Ramos (cell line): ENCODE data around the gene POLA1.

Source experiments
- in situ Hi-C: fragments of 300-500 bp; cut with MboI; formaldehyde crosslinking; loops from one replicate; pipeline ENCODE4 v1.14.3; 2022; ENCODE audit warnings: low sequenced_read_pairs; ENCODE audit not compliant: unreplicated experiment

POLA1 gene

DNA sequence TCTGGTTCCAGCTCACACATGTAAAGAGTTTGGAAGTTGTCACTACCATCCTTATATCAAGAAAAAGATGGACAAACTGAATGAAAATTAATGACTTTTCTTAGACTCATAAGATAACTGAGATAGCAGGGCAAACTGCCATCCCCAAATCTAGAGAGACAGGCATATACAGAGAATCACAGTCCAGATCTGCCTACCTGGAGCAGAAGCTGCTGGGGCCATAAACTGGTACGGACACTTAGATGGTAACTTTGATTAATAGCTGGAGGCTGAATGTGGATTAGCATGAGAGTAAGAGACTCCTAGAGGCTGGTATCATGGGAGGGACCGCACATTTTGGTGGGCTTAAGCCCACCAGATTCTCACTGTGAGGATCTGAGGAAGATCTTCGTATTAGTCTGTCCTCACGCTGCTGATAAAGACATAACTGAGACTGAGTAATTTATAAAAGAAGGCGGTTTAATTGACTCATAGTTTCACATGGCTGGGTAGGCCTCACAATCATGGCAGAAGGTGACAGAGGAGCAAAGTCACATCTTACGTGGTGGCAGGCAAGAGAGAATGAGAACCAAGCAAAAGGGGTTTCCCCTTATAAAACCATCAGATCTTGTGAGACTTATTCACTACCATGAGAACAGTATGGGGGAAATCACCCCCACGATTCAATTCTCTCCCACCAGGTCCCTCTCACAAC lies 10.8 kb upstream of the POLA1 start:
- in situ Hi-C loops: no loop called here

DNA sequence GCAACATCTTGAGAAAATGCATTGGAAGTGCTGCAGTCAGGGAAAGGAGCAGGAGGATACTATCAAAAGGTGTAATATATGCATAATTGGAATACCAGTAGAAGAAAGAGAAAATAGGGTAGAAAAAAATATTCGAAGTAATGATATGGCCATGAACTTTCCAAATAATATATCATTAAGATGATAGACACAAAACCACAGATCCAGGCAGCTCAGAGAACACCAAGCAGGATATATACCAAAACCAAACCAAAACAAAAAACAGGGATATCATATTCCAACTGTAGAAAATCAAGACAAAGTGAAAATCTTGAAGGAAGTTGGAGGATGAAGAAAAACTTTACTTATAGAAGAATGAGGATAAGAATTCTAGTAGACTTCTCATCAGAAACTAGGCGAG lies 9.7 kb upstream of the POLA1 start:
- in situ Hi-C loops: no loop called here

DNA sequence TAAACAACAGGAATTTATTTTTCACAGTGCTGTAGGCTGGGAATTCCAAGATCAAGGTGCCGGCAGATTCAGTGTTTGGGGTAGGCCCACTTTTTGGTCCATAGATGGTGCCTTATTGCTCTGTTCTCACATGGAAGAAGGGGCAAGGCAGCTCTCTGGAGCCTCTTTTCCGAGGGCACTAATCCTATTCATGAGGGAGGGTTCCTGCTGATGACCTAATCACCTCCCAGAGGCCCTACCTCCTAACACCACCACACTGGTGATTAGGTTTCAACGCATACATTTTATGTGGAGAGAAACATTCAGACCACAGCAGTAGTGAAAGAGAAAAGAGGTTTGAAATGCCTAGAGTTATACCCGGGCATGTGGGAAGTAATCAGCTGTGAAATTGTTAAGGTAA lies 1.4 kb upstream of the POLA1 start:
- in situ Hi-C loops: no loop called here

DNA sequence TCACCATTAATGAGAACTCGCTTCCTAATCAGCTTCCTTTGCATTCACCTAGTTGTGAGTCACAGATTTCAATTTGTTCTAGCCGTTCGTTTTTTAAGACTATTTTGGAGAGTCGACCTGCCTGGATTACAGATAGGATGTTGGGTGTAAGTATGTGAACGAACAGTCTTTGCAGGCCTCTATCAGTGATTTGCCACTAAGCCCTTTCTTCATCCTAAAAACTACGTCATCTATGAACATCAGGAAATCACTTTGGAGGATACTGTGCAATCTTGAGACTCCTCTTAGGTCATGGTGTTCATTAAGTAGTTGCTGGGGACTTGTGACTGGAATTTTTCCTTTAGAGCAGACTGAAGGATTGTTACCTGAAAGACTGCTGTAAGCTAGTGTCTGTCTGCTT lies 1.1 kb downstream of the POLA1 start:
- in situ Hi-C loops: no loop called here

DNA sequence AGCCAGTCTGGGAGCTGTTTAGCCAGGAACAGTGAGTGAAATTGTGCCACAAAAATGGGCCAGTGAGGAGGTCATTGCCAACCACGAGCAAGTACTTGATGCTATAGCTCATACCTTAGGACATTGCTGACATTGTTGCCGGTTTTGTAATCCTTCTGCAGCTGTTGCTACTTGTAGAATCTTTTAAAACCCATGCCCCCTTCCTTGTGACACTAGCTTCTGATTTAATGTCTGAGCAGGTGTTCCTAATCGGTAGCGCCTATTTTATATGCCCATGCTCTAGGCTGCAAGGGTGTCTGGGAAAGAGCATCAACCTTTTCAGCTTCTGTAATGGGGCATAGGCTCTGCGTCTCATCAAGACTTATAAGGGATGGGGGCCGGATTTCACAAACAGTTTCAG lies 2.6 kb downstream of the POLA1 start:
- in situ Hi-C loops: no loop called here

DNA sequence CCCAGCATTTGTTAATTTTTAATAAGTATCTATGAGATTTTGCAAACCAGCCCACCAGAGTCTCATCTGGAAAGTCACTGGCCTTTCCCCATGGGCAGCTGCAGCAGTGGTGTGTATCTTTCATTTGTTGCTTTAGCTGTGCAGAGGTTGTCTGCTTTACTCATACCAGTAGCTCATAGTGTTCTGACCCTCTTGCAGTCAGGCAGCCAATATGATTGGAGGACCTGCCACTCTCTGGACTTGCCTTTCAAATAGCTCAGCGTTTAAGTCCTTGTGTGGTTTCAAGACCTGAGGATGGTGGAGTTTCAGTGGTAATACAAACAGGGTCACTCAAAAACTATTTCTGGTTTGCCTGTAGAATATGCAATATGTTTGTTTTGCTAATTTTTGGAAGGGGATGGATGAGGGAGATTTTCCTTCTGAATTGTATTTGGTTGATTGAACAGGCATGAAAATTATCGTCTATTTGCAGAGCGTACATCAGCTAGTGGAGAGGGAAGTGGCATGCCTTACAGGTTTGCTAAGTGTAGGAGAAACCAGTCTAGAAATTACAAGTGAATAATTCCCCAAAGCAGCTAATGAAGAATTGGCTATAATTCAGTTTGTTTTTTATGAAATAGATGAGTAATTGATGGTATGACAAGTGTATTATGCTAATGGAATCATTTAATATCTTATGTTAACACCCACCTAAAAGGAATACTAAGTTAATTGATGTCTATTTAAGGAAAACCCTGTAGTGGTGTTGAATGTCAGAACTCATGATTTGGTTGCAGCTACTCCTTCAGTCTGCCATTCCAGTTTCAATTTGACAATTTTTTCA lies 8.9 kb downstream of the POLA1 start:
- in situ Hi-C loops: no loop called here

DNA sequence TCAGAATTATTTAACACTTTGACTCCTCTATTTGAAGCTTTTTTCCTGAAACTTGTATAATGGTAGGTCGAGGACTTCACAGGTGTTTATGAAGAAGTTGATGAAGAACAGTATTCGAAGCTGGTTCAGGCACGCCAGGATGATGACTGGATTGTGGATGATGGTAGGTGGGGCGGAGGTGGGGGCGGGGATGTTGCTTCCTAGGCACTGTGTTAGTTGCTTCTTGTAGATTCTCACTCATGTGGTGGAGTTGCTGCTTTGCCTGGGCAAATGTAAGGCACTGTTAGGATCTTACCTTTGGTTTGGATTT lies 9.4 kb downstream of the POLA1 start:
- in situ Hi-C loops: no loop called here

DNA sequence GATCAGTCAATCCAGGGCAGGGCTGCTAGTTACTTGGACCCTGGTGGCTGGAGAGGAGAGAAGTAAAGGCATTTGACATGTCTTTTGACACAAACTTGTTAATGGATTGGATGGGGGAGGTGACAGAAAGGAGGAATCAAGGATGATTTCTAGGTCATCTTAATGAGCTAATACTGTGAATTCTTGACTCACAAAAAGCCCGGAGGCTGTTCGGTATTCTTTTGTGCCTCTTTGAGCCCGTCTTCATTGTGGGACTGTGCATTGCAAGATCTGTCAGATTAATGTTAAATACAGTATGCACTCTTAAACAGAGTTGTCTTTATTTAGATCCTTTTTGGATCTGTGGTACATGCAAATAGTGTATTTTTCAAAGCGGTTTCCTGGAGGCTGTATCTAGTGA lies 25.1 kb downstream of the POLA1 start:
- in situ Hi-C loops: no loop called here

DNA sequence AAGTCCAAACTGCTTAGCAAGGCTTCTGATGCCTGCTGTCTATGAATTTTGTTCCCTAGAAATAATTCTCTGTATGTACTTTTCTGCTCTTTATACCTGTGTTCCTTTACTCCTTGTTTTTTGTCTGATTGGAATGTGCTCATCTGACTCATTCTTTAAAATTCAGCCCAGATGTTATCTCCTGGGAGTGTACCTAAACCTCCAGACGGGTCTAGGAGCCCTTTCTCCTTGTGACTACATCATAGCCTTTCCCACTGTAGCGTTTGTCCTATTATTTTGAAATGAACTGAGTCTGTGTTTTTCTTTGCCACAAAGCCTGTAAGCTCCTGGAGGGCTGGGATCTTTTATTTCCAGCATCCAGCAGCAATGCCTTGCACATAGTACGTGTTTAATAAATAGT lies 26.3 kb downstream of the POLA1 start:
- in situ Hi-C loops: no loop called here

DNA sequence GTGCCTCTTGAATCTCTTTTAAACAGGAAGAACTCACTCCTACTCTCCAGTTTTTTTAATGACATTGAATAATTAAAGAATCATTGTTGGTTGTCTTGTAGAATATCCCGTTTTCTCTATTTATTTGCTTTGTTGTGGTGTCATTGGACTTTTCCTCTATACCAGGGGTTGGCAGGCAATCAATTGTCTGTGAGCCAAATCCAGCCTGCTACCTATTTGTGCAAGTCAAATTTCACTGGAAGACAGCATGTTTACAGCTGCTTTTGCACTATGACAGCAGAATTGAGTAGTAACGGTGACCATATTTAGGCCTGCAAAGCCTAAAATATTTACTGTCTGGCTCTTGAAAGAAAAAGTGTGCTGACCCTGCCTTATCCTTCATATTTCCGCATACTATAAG lies 34.8 kb downstream of the POLA1 start:
- in situ Hi-C loops: no loop called here

DNA sequence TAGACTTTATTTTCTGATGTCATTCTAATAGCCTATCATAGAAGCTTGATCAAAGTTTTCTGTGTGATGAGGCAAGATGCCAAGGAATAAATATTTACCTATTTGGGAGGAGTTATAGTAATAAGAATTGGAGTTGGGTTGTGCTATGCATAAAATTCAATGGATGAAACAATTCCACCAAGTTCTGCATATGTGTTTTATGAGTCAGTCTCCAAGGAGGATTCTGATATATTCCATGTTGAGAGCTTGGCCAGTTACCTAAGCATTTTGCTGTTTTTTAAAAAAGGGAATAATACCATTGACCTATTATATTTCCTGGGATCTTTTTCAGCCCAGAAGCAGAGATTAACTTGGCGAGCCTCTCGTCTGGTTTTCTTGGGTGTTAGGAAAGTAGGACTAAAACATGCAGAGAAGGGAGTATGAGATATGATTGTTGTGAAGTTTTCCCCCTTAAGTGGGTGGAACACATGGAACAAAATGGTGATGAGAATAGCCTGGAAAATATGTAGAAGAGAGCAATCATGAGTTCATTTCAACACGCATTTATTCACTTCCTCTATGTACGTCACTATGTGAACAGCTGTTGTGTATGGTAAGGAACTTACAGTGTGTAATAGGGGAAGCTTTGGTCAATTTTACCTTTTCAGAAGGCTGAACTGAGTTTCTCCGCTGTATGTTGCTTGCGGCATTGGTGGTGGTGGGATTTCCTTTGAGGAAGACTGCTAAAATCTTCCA lies 39.2 kb downstream of the POLA1 start:
- in situ Hi-C loops: no loop called here

DNA sequence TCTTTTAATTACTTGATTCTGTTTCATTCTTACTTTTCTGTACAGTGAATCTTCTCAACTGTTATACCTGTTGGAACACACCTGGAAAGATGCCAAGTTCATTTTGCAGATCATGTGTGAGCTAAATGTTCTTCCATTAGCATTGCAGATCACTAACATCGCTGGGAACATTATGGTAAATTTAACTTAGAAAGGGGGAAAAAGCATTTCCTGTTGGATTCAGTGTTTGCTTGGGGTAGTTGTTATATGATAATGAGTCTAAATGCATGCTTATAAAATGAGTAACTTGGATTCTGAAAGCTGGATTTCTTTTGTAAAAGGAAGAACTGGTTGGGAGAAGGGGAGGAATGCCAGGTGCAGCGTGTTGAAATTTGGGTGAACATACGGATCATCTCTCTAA lies 47.6 kb downstream of the POLA1 start:
- in situ Hi-C loops: no loop called here

DNA sequence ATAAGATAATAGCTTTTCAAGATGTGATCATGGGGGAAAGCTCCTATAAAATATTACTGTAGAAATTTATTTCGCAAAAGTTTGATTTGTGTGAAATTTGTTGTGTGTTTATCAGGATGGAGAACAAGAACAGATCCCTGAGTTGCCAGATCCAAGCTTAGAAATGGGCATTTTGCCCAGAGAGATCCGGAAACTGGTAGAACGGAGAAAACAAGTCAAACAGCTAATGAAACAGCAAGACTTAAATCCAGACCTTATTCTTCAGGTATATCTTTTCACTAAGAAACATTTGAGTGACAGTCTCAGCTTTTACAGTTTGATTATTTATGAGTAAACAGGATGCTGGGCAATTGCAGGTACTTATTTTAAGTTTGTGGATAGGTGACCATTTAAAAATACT lies 54.5 kb downstream of the POLA1 start:
- in situ Hi-C loops: no loop called here

DNA sequence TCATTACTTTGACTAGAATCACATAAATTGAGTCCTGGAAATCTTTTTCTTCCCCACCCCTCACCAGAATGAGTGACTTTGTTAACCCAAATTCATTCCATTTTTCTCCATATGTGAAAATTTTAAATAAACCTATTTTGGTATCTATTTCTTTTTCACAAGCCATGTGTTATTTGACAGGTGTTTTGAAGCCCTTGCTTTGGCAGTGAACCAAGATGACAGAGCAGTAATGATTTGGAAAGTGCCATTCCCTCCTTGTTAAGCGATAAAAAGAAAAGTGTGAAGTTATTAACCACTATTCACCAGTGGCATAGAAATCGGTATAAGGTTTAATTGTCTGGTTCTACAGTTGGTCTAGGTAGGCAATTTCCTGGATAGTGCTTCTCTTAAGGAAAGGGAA lies 66.1 kb downstream of the POLA1 start:
- in situ Hi-C loops: no loop called here

DNA sequence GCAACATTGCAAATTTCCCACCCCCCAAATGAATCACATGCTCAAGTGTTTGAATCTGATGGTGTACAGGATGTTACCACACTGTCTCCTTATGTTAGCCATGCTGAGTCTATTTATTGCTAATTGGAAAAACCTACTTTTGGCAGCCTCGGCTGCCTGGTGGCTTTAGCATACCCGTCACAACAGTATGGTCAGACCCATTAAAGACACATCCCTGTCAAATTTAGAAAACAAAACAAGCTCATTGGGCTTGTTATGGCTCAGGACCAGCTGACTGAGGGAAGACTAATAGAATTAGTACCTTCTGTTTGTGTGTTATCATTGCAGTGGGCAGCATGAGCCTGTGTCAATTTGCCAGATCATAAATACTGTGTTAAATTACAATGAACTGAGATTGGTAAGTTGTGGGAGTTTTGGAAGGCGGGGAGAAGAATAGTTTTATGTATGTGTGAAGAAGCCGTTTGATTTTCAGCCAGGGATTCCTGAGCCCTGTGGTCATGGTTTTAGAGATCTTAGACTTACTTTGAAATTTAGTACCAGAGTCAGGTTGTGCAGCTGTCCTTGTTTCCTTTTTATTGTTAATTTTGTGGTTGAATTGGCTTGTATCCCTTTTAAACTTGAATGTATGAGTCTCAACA lies 66.8 kb downstream of the POLA1 start:
- in situ Hi-C loops: no loop called here

DNA sequence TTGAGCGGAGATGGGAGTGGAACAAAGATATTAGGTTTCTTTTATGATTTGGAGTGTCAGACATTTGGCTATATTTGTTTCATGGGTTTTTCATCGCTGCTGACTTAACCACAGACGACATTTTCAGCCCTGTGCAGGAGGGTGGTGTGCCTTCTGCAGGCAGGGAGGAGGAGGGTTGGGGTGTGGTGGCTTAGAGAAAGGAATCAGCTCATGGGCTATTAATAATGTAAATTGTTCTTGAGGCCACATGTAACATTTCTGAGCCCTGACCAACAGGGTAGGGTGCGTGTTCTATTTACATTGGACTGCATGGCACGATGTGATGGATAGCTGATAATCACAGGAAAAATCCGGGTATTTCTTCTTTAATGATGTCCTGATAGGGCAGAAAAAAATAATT lies 67.6 kb downstream of the POLA1 start:
- in situ Hi-C loops: no loop called here

DNA sequence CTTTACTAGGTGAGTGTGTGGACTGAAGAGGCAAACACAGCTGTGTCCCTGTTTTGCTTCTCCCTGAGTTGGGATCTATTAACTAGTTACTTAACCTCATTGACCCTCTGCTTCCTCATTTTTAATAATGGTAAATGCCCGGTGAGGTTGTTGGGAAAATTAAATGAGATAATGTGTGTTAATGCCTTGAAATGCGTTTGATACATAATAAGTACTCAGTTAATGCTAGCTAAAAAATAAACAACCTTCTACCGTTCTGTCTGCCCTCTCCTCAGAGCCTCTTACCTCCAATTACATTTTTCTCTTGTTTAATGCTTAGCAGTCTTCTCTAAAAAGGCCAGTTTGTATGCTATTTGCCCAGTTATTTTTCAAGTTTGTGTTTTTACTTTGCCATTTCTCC lies 70.3 kb downstream of the POLA1 start:
- in situ Hi-C loops: no loop called here

DNA sequence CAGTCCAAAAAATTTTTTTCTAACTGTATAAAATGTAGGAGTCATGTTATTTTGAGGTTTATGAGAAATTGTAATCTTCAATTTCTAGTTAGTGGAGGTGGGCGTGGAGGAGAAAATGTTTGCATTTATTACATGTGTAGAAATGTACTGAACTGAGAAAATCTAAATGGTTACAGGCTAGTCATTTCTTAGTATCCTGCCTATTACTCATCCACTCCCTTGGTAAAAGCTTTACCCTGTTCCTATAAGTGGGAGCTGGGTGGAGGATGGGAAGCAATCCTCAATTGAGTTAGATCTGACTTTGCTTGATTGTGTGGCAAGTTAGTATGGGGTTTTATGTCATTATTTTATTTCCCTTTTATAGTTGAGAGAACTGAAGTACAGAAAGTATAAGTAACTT lies 73.8 kb downstream of the POLA1 start:
- in situ Hi-C loops: no loop called here

DNA sequence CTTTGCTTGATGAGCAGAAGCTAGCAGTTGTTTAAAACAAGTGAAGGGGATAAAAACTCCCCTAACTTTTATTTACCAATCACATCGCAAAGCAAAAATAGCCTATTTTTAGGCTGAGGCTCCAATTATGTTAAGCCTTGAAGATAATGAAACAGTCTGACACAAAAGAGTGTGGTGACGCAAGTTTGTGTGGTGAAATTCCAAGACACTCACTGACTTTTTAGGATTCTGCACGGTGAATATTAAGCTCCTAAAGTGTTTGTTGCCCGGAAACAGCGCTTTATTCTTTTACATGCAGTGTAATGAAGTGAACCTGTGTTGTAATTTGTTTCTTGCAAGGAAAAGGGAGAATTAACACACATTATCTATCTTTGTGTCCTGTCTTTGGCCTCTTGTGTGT lies 74.8 kb downstream of the POLA1 start:
- in situ Hi-C loops: no loop called here

DNA sequence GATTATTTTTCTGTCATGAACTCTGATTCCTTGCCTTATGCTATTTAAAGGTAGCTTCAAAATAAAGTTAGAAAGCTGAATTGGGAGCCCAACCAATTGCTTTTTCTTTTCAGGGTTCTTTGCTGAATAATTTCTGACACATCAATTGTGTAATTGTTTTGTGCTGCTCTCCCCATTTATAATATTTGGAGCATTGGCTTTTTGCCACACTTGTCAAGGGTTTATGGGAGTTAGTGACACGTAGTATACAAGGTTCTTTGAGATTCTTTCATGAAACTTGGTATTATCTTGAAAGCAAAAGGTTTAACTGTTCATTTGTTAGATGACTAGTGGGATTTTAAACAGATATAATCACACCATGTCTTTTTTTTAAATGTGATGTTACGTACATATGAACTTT lies 80.9 kb downstream of the POLA1 start:
- in situ Hi-C loops: no loop called here

DNA sequence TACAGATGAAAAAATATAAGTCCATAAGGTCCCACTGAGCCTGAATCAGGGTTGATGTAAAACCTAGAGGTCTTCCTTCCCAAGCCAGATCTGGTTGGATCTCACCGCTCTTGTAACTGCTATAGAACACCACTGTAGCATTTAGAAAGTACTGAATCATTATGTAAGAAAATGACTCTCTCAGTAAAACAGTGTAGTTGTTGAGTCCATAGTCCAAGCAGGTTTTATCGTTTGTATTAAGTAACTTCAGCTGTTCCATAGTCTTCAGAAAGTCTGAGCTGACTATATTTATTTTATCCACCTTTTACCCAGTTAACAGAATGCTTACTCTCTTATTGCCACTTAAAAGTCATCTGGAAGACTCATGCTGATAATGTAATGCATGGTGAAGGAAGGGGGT lies 82.2 kb downstream of the POLA1 start:
- in situ Hi-C loops: no loop called here
